Measurements from ENCODE around the gene IL12RB1. TPM values are rescaled to one million over a fixed set of nuclear protein-coding genes. Genes with fewer than 3 reads are reported as not detected.

The IL12RB1 gene
- total RNA-seq = 10 to 100 TPM; 26.3 to 45.2 (median 39.3) TPM
- 45.7 TPM for total RNA-seq (2013)
- 11.0 to 77.1 (median 32.1) reads per million in 29 experiments for total RNA-seq

DNA sequence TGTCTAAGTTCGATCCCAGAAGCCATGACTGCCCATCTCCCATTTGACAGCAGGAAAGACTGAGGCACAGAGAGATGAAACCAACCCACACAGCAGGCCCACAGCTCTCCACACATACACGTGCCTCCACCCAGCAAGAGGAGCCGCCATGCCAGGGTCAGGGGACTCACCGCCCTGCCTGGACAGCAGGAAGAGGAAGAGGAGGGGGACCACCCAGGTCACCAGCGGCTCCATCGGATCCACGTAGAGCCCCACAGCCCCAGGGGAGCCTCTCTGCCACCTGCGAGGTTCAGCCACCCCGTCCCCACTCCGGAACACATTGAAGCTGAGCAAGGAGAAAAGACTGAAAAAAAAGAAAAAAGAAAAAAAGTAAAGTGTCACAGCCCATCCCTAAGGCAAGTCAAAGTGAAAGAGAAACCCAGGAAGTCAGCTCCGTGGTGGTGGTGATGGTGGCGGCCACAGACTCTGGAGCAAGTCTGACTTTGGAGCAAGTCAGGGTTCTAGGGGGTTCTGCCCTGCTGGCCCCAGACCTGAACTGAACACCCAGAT lies at the start of gene IL12RB1:
Gene IL12RB1 (minus strand): TSS at position 345 of the 549 bp plus-strand sequence. CDS start 111 bp downstream, at position 234.
- no peaks in the 10 kb centered on the region for H3K9me3 ChIP-seq
- CTCF ChIA-PET = interaction anchor here (0.6 to 1.0 kb wide), 6 partner anchors 18 to 86 kb away, joined by 3 to 9 read pairs (median 3); no protein-coding TSS in a partner anchor
- DNase-seq (peak; percentile 28 to 78 (median 45)), ATAC-seq (replicated peaks in 1 of 4) (peak; percentile 53 to 60 (median 58))
- H3K4me1 ChIP-seq (ENCODE audit: control insufficient read depth in 1 of 2, extremely low read depth in 1 of 2, insufficient read depth in 2 of 2, low read length in 2 of 2) = peaks cover 45 to 74% of the 10 kb centered on the region in 2 experiments
- Mint-ChIP-seq H3K27me3 (no peaks in the 10 kb centered on the region), H3K27ac (peak within 1 kb of the TSS; percentile 96 to 99), H3K4me1 (peaks cover 60 to 80% (median 70%) of the 10 kb centered on the region in 3 donors), H3K36me3 (peaks cover 19% of the 10 kb centered on the region), H3K9me3 (peaks cover 0 to 5% (median 0%) of the 10 kb centered on the region in 3 donors), H3K4me3 (peak within 1 kb of the TSS; percentile 92 to 99 (median 94))
- peak within 1 kb of the TSS; percentile 69 to 83 for H3K4me3 ChIP-seq (ENCODE audit: control insufficient read depth in 1 of 2, extremely low read depth in 1 of 2, low read length in 1 of 2)
- H3K27me3 ChIP-seq (replicated peaks in 1 of 2; ENCODE audit: control insufficient read depth in 2 of 2, extremely low read depth in 1 of 2, insufficient read depth in 2 of 2, low read length in 1 of 2) = no peaks in the 10 kb centered on the region
- POLR2A ChIA-PET = interaction anchor here in 1 of 2 donors (1.0 kb wide), 1 partner anchor 64 kb away, joined by 3 read pairs; no protein-coding TSS in a partner anchor
- peak within 1 kb of the TSS; percentile 99 for H3K27ac ChIP-seq (ENCODE audit: low read length)
- H3K36me3 ChIP-seq (ENCODE audit: control insufficient read depth in 2 of 2, extremely low read depth in 1 of 2, insufficient read depth in 1 of 2, low read length in 1 of 2) = peaks cover under 1 to 16% of the 10 kb centered on the region in 2 donors
- 0% methylated on average over 2 of the region's 12 CpGs for WGBS (ENCODE audit: insufficient coverage)

DNA sequence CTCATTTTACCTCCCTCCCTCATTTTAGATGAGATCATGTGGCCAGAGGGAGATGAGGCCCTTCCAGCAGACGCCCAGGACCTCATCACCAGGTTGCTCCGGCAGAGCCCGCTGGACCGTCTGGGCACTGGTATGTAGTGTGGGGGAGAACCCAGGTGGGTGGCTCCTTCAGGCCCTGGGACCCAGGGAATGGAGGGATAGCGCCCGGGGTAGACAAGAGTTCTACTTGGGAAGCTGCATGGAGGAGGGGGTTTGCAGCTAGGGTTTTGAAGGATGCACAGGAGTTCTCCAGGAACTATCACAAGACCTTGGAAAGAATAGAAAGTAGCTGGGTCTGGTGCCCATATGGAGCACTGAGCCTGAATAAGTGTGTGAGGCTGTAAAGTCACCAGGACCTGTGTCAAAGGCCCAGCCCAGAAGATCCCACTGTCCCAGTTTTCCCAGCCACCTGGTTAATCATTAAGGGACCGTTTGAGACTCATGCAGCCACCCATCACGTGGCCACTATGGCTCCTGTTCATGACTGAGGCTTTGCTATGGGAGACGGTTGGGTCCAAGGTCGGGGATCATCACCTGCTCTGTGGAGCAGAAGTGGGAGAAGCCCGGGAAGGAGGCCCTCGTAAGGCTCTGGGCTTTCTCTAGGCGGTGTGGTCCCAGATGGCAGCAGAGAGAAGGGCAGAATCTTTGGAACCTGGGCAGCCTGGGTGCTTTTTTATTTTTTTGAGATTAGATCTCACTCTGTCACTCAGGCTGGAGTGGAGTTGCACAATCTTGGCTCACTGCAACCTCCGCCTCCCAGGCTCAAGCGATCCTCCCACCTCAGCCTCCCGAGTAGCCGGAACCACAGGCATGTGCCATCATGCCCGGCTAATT lies 49.2 kb upstream of the IL12RB1 start:
- DNase-seq = no peak
- Histone ChIP-seq H3K4me3 (ENCODE audit: control insufficient read depth in 1 of 2, extremely low read depth in 1 of 2, low read length in 1 of 2) (no peak overlapping the region), H3K4me1 (ENCODE audit: control insufficient read depth in 1 of 2, extremely low read depth in 1 of 2, insufficient read depth in 2 of 2, low read length in 2 of 2) (no peaks in the 10 kb centered on the region), H3K27me3 (replicated peaks in 1 of 2; ENCODE audit: control insufficient read depth in 2 of 2, extremely low read depth in 1 of 2, insufficient read depth in 2 of 2, low read length in 1 of 2) (no peaks in the 10 kb centered on the region), H3K36me3 (ENCODE audit: control insufficient read depth in 2 of 2, extremely low read depth in 1 of 2, insufficient read depth in 1 of 2, low read length in 1 of 2) (peaks cover 25 to 78% of the 10 kb centered on the region in 2 donors), H3K9me3 (no peaks in the 10 kb centered on the region), H3K27ac (ENCODE audit: low read length) (no peak overlapping the region)
- no peak for ATAC-seq (replicated peaks in 1 of 4)
- no peak overlapping the region for H3K27ac Mint-ChIP-seq
- no peaks in the 10 kb centered on the region for H3K9me3 Mint-ChIP-seq
- H3K4me3 Mint-ChIP-seq = no peak overlapping the region
- ChIA-PET CTCF (no interaction called here), POLR2A (no interaction called here)
- H3K36me3 Mint-ChIP-seq = peaks cover 30% of the 10 kb centered on the region
- 95% methylated on average over 13 of the region's 18 CpGs for WGBS (ENCODE audit: insufficient coverage)
- no peaks in the 10 kb centered on the region for H3K4me1 Mint-ChIP-seq
- no peaks in the 10 kb centered on the region for H3K27me3 Mint-ChIP-seq

DNA sequence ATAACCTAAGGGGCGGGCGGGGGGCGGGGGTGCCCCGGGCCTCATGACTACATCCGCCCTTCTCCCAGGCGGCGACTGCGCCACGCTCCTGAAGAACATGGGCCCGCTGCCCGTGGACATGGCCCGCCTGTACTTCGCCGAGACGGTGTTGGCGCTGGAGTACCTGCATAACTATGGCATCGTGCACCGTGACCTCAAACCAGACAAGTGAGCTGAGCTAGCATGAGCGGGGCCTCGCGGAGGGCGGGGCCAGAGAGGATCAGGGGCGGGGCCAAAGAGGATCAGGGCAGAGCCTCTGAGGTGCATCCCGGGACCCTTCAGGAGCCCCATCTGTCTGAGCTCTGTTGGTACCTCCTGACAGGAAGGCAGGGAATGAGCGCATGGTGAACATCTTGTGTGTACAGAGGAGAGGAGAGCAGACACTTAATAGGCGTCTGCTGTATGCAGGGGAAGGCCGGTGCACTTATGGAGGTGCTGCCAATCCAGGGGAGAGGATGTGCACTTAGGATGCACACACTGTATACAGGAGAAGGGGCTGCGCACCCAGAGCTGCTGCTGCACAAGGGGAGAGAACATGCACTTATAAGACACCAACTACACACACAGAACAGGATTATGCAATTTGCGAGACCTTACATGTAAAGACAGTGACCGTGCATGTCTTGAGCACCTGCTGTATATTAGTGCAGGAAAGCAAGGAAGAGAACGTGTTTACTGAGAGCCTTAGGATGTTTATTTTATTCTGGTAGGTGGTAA lies 45.3 kb upstream of the IL12RB1 start:
- no peak overlapping the region for H3K27ac ChIP-seq (ENCODE audit: low read length)
- Mint-ChIP-seq H3K4me3 (no peak overlapping the region), H3K9me3 (no peaks in the 10 kb centered on the region), H3K4me1 (peaks cover 0 to 3% (median 0%) of the 10 kb centered on the region in 3 donors), H3K27me3 (no peaks in the 10 kb centered on the region), H3K36me3 (peaks cover 35% of the 10 kb centered on the region), H3K27ac (no peak overlapping the region)
- peaks cover 0 to 18% of the 10 kb centered on the region in 2 experiments for H3K4me1 ChIP-seq (ENCODE audit: control insufficient read depth in 1 of 2, extremely low read depth in 1 of 2, insufficient read depth in 2 of 2, low read length in 2 of 2)
- H3K36me3 ChIP-seq (ENCODE audit: control insufficient read depth in 2 of 2, extremely low read depth in 1 of 2, insufficient read depth in 1 of 2, low read length in 1 of 2) = peaks cover 18 to 82% of the 10 kb centered on the region in 2 donors
- no peak overlapping the region for H3K4me3 ChIP-seq (ENCODE audit: control insufficient read depth in 1 of 2, extremely low read depth in 1 of 2, low read length in 1 of 2)
- 91% methylated on average over 28 of the region's 31 CpGs for WGBS (ENCODE audit: insufficient coverage)
- CTCF ChIA-PET = no interaction called here
- no peak for ATAC-seq (replicated peaks in 1 of 4)
- H3K27me3 ChIP-seq (replicated peaks in 1 of 2; ENCODE audit: control insufficient read depth in 2 of 2, extremely low read depth in 1 of 2, insufficient read depth in 2 of 2, low read length in 1 of 2) = no peaks in the 10 kb centered on the region
- POLR2A ChIA-PET = no interaction called here
- no peak for DNase-seq
- H3K9me3 ChIP-seq = no peaks in the 10 kb centered on the region

DNA sequence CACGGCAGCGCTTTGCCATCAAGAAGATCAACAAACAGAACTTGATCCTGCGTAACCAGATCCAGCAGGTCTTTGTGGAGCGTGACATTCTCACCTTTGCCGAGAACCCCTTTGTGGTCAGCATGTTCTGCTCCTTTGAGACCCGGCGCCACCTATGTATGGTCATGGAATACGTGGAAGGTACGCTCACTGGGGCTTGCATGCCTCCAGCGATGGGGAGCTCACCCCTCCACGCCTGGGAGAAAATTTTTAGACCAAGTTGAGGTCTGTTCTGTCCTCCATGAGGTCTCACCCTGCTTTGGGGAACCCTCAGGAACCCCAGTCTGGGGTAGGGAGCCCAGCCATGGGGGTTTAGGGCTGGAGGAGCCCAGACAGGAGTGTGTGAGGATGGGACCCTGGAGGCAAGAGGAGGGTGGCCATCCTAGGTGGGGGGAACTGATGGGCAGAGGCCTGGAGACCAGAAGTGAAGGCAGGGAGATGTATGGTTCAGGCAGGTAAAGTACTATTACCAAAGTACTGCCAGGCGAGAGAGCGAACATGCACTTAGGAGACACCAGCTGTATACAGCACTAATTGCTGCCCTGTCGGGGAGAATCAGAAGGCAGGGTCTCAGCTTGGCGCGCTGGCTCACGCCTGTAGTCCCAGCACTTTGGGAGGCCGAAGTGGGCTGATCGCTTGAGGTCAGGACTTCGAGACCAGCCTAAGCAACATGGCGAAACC lies 43.9 kb upstream of the IL12RB1 start:
- Mint-ChIP-seq H3K9me3 (no peaks in the 10 kb centered on the region), H3K4me1 (peaks cover 0 to 5% (median 0%) of the 10 kb centered on the region in 3 donors), H3K4me3 (no peak overlapping the region), H3K36me3 (peaks cover 38% of the 10 kb centered on the region), H3K27ac (peak overlapping the region in 1 of 2 donors; percentile 39), H3K27me3 (no peaks in the 10 kb centered on the region)
- Histone ChIP-seq H3K27ac (ENCODE audit: low read length) (no peak overlapping the region), H3K4me3 (ENCODE audit: control insufficient read depth in 1 of 2, extremely low read depth in 1 of 2, low read length in 1 of 2) (no peak overlapping the region), H3K9me3 (no peaks in the 10 kb centered on the region), H3K27me3 (replicated peaks in 1 of 2; ENCODE audit: control insufficient read depth in 2 of 2, extremely low read depth in 1 of 2, insufficient read depth in 2 of 2, low read length in 1 of 2) (no peaks in the 10 kb centered on the region), H3K36me3 (ENCODE audit: control insufficient read depth in 2 of 2, extremely low read depth in 1 of 2, insufficient read depth in 1 of 2, low read length in 1 of 2) (peaks cover 19 to 81% of the 10 kb centered on the region in 2 donors), H3K4me1 (ENCODE audit: control insufficient read depth in 1 of 2, extremely low read depth in 1 of 2, insufficient read depth in 2 of 2, low read length in 2 of 2) (peaks cover 0 to 18% of the 10 kb centered on the region in 2 experiments)
- WGBS (ENCODE audit: insufficient coverage) = 97% methylated on average over 21 of the region's 21 CpGs
- no peak for ATAC-seq (replicated peaks in 1 of 4)
- ChIA-PET POLR2A (no interaction called here), CTCF (no interaction called here)
- DNase-seq = no peak

DNA sequence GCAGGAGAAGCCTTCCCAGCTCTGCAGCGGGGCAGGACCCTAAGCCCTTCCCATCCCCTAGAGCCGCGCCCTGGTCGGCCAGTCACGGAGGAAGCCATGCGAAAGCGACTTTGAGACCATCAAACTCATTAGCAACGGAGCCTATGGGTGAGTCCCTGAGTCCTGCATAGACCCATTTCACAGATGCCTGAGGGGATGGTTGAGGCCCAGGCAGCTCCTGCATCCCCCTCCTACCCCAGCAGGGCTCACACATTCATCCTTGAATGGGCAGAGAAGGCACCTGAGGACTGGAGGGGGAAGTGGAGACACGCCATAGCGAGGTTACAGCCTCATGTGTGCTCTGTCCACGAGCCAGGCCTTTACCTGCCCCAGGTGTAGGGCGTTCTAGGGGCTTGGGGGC lies 42.1 kb upstream of the IL12RB1 start:
- Histone ChIP-seq H3K4me3 (ENCODE audit: control insufficient read depth in 1 of 2, extremely low read depth in 1 of 2, low read length in 1 of 2) (no peak overlapping the region), H3K9me3 (no peaks in the 10 kb centered on the region), H3K27me3 (replicated peaks in 1 of 2; ENCODE audit: control insufficient read depth in 2 of 2, extremely low read depth in 1 of 2, insufficient read depth in 2 of 2, low read length in 1 of 2) (no peaks in the 10 kb centered on the region), H3K4me1 (ENCODE audit: control insufficient read depth in 1 of 2, extremely low read depth in 1 of 2, insufficient read depth in 2 of 2, low read length in 2 of 2) (peaks cover 0 to 21% of the 10 kb centered on the region in 2 experiments), H3K27ac (ENCODE audit: low read length) (no peak overlapping the region), H3K36me3 (ENCODE audit: control insufficient read depth in 2 of 2, extremely low read depth in 1 of 2, insufficient read depth in 1 of 2, low read length in 1 of 2) (peaks cover 29 to 75% of the 10 kb centered on the region in 2 donors)
- Mint-ChIP-seq H3K36me3 (peaks cover 36% of the 10 kb centered on the region), H3K9me3 (no peaks in the 10 kb centered on the region), H3K4me3 (no peak overlapping the region), H3K27me3 (no peaks in the 10 kb centered on the region), H3K4me1 (peaks cover 0 to 5% (median 0%) of the 10 kb centered on the region in 3 donors), H3K27ac (no peak overlapping the region)
- ATAC-seq (replicated peaks in 1 of 4) (no peak), DNase-seq (no peak)
- ChIA-PET POLR2A (no interaction called here), CTCF (no interaction called here)
- WGBS (ENCODE audit: insufficient coverage) = 100% methylated on average over 1 of the region's 12 CpGs

Data from T-cell (primary cell).